Upper lobe of left lung (tissue), 6 donors: Measurements from ENCODE around the gene GADD45G. TPM values are rescaled to one million over a fixed set of nuclear protein-coding genes. Genes with fewer than 3 reads are reported as not detected.

Experiments used
- ATAC-seq, 2 donors: fragments of 200-7000 bp; cut with Tn5 transposase; one replicate each; pipeline ENCODE4 v1.9.1; 2022; ENCODE audit warnings: mild to moderate bottlenecking in 2 of 2, moderate library complexity in 2 of 2; ENCODE audit not compliant: low FRiP score in 2 of 2
- DNase-seq, 2 donors: peaks; one replicate each; pipeline ENCODE4 v3.0.0-alpha.2; 2019 to 2020
- H3K27ac ChIP-seq, 4 donors: fragments of 200-600 bp; sonication (generic); one replicate each; pipeline ENCODE4 v1.5.1; 2016 to 2019
- H3K27me3 ChIP-seq, 4 donors: fragments of 200-600 bp; sonication (generic); one replicate each; pipeline ENCODE4 v1.5.1; 2017 to 2019
- H3K36me3 ChIP-seq, 4 donors: fragments of 200-600 bp; sonication (generic); one replicate each; pipeline ENCODE4 v1.5.1; 2016 to 2019
- H3K4me1 ChIP-seq, 4 donors: fragments of 200-600 bp; sonication (generic); one replicate each; pipeline ENCODE4 v1.5.1; 2018 to 2019
- H3K4me3 ChIP-seq, 4 donors: fragments of 200-600 bp; sonication (generic); one replicate each; pipeline ENCODE4 v1.5.1; 2017 to 2019; ENCODE audit warnings: mild to moderate bottlenecking in 2 of 4, moderate library complexity in 1 of 4
- H3K9me3 ChIP-seq, 4 donors: fragments of 200-600 bp; sonication (generic); one replicate each; pipeline ENCODE4 v1.5.1; 2018 to 2019
- CTCF ChIP-seq, 6 experiments: fragments of 450-650 bp in 4 of 6; fragments of 200-600 bp in 2 of 6; sonication (generic) in 2 of 6; IDR thresholded peaks; one replicate each; pipeline ENCODE4 v1.5.1; 2016 to 2019; ENCODE audit warnings: antibody characterized with exemption in 6 of 6
- EP300 ChIP-seq, 4 donors: sonication (generic); formaldehyde crosslinking; IDR thresholded peaks; one replicate each; pipeline ENCODE4 v1.5.1; 2017; ENCODE audit warnings: antibody characterized with exemption in 4 of 4, control low read depth in 2 of 4
- POLR2A ChIP-seq, 4 donors: fragments of 450-650 bp; IDR thresholded peaks; one replicate each; pipeline ENCODE4 v1.5.1; 2016 to 2017; ENCODE audit warnings: antibody characterized with exemption in 4 of 4, mild to moderate bottlenecking in 2 of 4
- POLR2AphosphoS5 ChIP-seq, 2 donors: sonication (generic); formaldehyde crosslinking; IDR thresholded peaks; one replicate each; pipeline ENCODE4 v1.5.1; 2017; ENCODE audit warnings: antibody characterized with exemption in 2 of 2
- WGBS, 2 donors: methylation state at CpG; one replicate each; pipeline ENCODE4 v1.1.5; 2017 to 2018; 5-methylcytosine and 5-hydroxymethylcytosine counted together
- total RNA-seq, 6 donors: library from RNA; depleted of rRNA in 4 of 6; stranded (reverse); fragments of >200 nt in 4 of 6; gene quantifications; one replicate each; pipeline versions ENCODE4 v1.1.0 to v1.2.1, GENCODE V29; 2016 to 2021
- donor health status: DM: no; HTN: no; CAD: no; lungs with moderate emphysema.
- donor health status: DM: no; HTN: yes; CAD: no; lungs with severe emphysema.

GADD45G gene
- total RNA-seq, 6 donors from 2014 or later = 12.6 to 46.1 (median 20.1) TPM

- H3K9me3 ChIP-seq = no peaks in the 10 kb centered on the region
- TF ChIP-seq EP300 (IDR thresholded peaks at IDR 0.05) = no peak
- no peak for TF ChIP-seq POLR2AphosphoS5 (IDR thresholded peaks at IDR 0.05)
- TF ChIP-seq CTCF (IDR thresholded peaks at IDR 0.05) = no peak
- no peak for TF ChIP-seq POLR2A (IDR thresholded peaks at IDR 0.05)
- H3K27me3 ChIP-seq = no peaks in the 10 kb centered on the region
- ATAC-seq (no peak), DNase-seq (no peak)
- H3K4me3 ChIP-seq = no peak overlapping the region
- H3K36me3 ChIP-seq = no peaks in the 10 kb centered on the region
- no peaks in the 10 kb centered on the region for H3K4me1 ChIP-seq
- 89 to 93% methylated on average over 12 of the region's 12 CpGs for WGBS, 2 donors
- no peak overlapping the region for H3K27ac ChIP-seq
These were observed 12.5 kb upstream of the GADD45G start for GRCh38 chr9:89592213-89592815.

GRCh38 chr9:89592963-89593726 is 11.7 kb upstream of the GADD45G start:
- Histone ChIP-seq H3K36me3 (no peaks in the 10 kb centered on the region), H3K4me3 (no peak overlapping the region), H3K27ac (no peak overlapping the region), H3K4me1 (no peaks in the 10 kb centered on the region), H3K9me3 (no peaks in the 10 kb centered on the region), H3K27me3 (no peaks in the 10 kb centered on the region)
- WGBS, 2 donors = 57 to 69% methylated on average over 9 to 13 of the region's 13 CpGs
- peak in 1 of 2 donors; percentile 10 for ATAC-seq
- no peak for TF ChIP-seq POLR2AphosphoS5 (IDR thresholded peaks at IDR 0.05)
- no peak for TF ChIP-seq CTCF (IDR thresholded peaks at IDR 0.05)
- TF ChIP-seq POLR2A (IDR thresholded peaks at IDR 0.05) = no peak
- no peak for TF ChIP-seq EP300 (IDR thresholded peaks at IDR 0.05)
- DNase-seq = no peak

- H3K9me3 ChIP-seq = no peaks in the 10 kb centered on the region
- DNase-seq (peak in 1 of 2 donors; percentile 51), ATAC-seq (peak; percentile 63 to 73)
- 46 to 57% methylated on average over 6 to 14 of the region's 14 CpGs for WGBS, 2 donors
- H3K4me3 ChIP-seq = no peak overlapping the region
- H3K36me3 ChIP-seq = no peaks in the 10 kb centered on the region
- no peak overlapping the region for H3K27ac ChIP-seq
- TF ChIP-seq EP300 (IDR thresholded peaks at IDR 0.05) = no peak
- TF ChIP-seq CTCF (IDR thresholded peaks at IDR 0.05) = peak; percentile 40 to 67 (median 53)
- TF ChIP-seq POLR2A (IDR thresholded peaks at IDR 0.05) = no peak
- H3K27me3 ChIP-seq = no peaks in the 10 kb centered on the region
- no peaks in the 10 kb centered on the region for H3K4me1 ChIP-seq
These were observed 10.9 kb upstream of the GADD45G start for GRCh38 chr9:89593727-89594427.

GRCh38 chr9:89594811-89595550 is 9.8 kb upstream of the GADD45G start:
- no peaks in the 10 kb centered on the region for H3K4me1 ChIP-seq
- TF ChIP-seq POLR2A (IDR thresholded peaks at IDR 0.05) = no peak
- TF ChIP-seq CTCF (IDR thresholded peaks at IDR 0.05) = no peak
- no peak for TF ChIP-seq EP300 (IDR thresholded peaks at IDR 0.05)
- TF ChIP-seq POLR2AphosphoS5 (IDR thresholded peaks at IDR 0.05) = no peak
- DNase-seq (no peak), ATAC-seq (no peak)
- H3K36me3 ChIP-seq = no peaks in the 10 kb centered on the region
- H3K4me3 ChIP-seq = no peak overlapping the region
- H3K9me3 ChIP-seq = no peaks in the 10 kb centered on the region
- H3K27me3 ChIP-seq = no peaks in the 10 kb centered on the region
- no peak overlapping the region for H3K27ac ChIP-seq
- 84 to 91% methylated on average over 8 of the region's 8 CpGs for WGBS, 2 donors
